Gastrocnemius medialis (tissue), 4 donors: ENCODE data around the gene BCR.

ENCODE experiments used
- CTCF ChIP-seq, 5 experiments: fragments of 450-650 bp in 3 of 5; fragments of 200-600 bp in 2 of 5; sonication (generic) in 2 of 5; IDR thresholded peaks in 4 of 5; conservative IDR thresholded peaks in 1 of 5; 1 replicate in 4 of 5; 2 replicates in 1 of 5; pipeline ENCODE4 v1.5.1; 2016 to 2019; ENCODE audit warnings: antibody characterized with exemption in 5 of 5, mild to moderate bottlenecking in 3 of 5, moderate library complexity in 3 of 5
- POLR2A ChIP-seq, 2 donors: fragments of 450-650 bp; IDR thresholded peaks; one replicate each; pipeline ENCODE4 v1.6.1; 2017; ENCODE audit warnings: antibody characterized with exemption in 2 of 2, mild to moderate bottlenecking in 2 of 2, moderate library complexity in 2 of 2

GRCh38 chr22:23227380-23227779, 47.1 kb downstream of the BCR start:
- TF ChIP-seq CTCF (IDR thresholded peaks at IDR 0.05 in 4 of 5, conservative IDR thresholded peaks at IDR 0.05 in 1 of 5) (no peak), POLR2A (IDR thresholded peaks at IDR 0.05) (no peak)
